Stimulated activated CD4-positive, alpha-beta T cell treated with anti-CD3 and anti-CD28 coated beads, Interleukin-15, amount 100 ng/mL, for 24 hours (primary cell): ENCODE data around the gene LRRC27.

Experiments used
- DNase-seq: peaks from one replicate; pipeline ENCODE4 v3.0.0-alpha.2; 2020

LRRC27 gene

DNA sequence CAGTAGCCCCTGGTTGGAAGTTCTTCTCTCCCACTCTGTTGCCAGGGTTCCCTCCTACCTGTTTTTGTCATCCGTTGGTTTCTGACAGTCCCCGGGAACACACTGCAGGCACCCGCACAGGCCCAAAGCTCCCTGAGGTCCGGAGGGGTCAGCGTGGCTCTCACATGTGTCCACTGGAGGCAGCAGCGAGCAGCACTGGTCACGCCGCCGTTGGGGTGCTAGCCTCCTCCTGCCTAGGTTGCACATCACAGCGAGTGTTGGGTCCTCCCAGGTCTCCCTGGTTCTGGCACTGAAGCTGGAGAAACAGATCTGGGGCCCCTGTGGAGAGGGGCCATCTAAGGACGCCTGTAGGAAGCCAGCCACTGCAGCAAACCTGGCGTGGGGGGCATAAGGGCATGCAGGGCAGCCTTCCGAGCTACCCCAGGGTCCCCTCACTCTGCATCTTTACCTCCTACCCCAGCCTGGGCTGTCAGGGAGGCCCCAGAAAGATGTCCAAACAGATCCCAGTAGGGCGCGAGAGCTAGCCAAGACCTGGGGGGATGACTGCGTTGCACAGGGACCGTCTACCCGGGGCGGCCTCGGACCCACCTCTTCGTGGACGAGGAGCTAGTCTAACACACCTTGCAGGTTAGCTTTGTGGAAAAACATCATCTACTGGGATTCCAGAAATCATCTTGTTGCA is 28.9 kb downstream of the LRRC27 start:
- DNase-seq = peak; percentile 63

DNA sequence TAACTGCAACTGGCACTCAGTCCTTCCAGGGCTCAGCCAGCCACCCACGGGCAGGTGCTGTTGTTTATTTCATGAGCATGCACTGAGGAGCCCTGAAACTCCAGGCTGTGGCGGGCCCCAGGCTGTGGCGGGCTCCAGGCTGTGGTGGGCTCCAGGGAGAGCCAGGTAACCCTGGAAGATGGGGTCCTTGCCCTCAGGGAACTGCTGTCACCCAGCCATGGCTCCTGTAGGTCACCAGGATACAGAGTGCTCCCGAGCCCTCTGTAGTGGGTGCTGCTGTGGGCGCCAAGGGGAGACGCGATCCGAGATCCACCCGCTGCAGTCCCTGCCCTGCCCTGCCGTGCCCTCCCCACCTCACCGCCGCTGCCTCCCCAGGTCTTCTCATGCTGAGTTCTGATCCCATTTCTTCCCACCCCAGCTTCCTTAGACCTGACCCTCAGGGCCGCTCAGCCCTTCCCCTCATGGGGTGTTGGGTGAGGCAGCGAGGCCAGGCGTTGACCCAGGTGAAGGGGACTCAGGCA is 29.6 kb downstream of the LRRC27 start:
- no peak for DNase-seq

DNA sequence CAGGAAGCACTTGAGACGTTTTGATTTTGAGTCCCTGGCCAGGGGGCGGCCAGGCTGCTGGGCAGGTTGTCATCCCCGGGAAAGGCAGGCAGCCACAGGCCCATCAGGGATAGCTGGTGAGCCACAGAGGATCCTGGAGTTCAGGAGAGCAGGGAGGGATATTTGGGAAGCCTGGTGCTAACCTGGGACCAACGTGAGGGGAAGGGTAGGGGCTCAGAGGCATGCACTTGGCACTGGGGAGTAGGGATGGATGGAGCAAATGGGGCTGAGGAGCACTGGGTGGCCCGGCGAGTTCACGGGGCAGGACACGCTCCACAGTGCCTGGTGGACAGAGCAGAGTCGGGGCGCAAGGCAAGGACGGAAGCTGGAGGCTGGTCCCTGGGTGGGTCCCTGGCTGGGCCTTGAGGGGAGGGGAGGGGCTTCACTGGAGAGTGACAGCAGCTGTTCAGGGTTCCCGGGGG is 30.2 kb downstream of the LRRC27 start:
- DNase-seq = no peak

DNA sequence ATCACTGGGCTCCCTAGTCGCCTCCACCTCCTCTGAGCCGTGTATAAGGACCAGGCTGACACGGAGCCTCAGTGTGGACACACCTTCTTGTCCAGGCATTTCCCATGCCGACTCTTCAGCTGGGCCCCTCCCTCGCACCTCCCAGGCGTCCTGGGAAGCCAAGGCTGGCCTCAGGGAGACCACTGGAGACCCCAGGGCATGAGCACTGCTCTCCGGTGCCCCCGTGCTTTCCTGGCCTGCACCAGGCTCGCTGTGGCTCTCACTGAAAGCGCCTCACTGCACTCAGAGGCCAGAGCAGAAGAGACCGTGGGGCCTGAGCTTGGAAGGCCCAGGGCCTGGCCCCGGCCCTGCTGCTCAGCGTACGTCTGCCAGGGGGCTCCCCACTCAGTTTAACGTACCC is 31.4 kb downstream of the LRRC27 start:
- no peak for DNase-seq

DNA sequence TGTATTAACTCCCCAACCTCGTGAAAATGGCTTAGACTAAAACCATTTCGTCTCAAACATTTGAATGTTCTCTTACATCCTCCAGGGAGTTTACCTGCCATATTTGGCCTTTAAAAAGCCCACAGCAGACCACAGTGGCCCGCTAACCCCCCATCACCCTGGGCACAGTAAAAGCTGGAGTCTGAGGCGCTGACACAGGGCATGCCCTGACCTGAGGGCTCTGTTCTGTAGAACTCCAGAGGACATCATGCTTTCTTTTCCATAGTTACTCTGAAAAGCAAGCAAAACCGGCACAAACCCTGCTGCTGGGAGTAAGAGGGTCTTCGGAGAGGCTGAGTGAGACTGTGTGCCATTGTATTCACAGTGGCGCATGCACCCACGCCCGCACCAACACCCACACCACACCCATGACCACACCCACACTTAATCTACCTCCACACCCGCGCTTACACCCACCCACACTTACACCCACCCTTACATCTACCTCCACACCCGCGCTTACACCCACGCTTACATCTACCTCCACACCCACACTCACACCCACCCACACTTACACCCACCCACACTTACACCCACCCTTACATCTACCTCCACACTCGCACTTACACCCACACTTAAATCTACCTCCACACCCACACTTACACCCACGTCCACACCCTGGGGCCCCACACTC is 32.1 kb downstream of the LRRC27 start:
- peak; percentile 38 for DNase-seq

DNA sequence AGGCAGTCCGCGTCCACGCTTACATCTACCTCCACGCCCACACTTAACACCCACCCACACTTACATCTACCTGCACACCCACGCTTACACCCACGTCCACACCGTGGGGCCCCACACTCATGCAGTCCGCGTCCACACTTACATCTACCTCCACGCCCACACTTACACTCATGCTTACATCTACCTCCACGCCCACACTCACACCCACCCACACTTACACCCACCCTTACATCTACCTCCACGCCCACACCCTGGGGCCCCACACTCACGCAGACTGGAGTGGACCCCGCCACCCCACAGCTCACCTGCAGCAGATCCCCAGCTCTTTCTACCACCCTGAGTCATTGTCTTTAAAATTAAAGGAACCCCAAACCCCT is 32.6 kb downstream of the LRRC27 start:
- DNase-seq = peak; percentile 91

DNA sequence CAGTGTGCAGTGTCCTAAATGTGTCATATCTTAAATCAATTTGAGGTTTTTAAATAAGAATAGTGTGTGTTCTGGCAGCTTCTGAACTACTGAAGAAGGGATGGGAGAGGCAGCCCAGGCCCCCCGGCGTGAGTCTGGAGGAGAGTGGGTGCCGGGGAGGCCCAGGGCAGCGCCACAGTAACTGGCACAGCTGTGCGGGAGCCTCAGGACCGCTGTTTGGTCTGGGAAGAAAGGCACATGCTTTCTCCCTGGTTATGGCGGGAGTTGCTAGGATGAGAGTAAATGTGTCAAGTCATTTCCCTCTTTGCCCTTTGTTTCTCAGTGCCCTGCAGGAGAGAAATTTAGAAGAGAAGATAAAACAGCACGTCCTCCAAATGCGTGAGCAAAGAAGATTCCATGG is 33.1 kb downstream of the LRRC27 start:
- no peak for DNase-seq

DNA sequence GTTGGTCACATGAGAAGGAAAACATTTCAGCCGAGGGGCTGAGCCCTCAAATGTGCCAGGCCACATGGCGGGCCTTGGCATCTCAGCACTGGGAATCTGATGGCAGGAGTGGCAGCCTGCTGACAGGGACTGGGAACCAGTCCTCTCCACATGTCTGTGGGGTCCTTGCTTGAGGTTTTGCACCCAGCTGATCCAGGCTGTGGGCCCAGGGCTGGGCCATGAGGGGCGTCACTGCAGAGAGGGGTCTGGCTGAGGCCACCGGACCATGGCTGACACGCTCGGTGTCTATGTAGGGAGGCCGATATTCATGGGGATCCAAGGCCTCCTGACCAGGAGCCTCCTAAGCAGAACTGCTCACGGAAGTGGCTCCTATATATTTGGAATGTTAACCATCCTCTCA is 34.0 kb downstream of the LRRC27 start:
- DNase-seq = no peak

DNA sequence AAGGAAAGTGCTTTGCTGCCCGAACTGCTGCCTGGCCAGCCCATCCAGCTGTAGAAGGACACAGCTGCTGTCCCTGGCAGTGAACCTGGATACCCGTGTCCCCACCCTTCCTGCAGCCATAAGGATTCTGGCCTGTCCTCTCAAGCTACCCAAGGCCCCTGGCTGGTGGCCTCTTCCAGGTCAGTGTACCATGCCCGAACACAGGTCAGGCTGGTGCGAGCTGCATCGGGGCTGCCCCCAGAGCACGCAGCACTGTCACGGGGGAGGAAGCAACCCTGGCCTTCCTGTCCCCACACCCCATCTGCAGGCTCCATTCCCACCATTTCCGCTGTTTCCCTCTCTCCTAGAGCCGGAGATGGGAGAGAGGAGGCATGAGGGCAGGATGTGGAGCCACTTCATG is 34.5 kb downstream of the LRRC27 start:
- no peak for DNase-seq

DNA sequence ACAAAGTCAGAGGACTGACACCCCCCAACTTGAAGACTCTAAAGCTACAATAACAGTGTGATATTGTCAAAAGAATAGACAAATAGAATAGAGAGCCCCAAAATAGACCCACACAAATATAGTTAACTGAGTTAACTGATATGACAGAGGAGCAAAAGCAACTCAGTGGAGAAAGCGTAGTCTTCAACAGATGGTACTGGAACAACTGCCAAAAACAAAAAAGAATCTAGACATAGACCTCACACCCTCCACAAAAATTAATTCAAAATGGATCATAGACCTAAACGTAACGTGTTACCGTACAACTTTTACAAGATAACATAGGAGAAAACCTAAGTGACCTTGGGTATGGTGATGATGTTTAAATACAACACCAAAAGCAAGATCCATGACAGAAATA is 36.4 kb downstream of the LRRC27 start:
- no peak for DNase-seq

DNA sequence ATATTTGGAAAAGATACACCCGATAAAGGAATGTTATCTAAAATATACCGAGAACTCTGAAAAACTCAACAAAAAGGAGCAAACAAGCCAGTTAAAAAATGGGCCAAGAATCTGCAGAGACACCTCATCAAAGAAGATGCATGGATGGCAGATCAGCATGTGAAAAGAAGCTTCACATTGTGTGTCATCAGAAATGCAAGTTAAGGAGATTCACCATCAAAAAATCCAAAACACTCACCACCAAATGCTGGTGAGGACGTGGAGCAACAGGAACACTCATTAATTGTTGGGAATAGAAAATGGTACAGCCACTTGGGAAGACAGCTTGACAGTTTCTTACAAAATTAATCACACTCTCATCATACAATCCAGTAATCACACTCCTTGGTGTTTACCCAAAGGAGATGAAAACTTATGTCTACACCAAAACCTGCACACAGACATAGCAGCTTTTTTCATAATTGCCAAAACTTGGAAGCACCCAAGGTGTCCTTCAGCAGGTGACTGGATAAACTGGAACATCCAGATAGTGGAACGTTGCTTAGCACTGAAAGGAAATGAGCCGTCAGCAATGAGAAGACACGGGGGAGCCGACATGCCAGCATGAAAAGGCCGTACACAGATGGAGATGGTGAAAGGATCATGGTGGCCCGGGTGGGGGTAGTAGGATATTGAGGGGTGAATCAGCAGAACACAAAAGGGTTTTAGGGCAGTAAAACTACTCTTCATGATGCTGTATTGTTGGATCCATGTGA is 37.1 kb downstream of the LRRC27 start:
- DNase-seq = no peak

DNA sequence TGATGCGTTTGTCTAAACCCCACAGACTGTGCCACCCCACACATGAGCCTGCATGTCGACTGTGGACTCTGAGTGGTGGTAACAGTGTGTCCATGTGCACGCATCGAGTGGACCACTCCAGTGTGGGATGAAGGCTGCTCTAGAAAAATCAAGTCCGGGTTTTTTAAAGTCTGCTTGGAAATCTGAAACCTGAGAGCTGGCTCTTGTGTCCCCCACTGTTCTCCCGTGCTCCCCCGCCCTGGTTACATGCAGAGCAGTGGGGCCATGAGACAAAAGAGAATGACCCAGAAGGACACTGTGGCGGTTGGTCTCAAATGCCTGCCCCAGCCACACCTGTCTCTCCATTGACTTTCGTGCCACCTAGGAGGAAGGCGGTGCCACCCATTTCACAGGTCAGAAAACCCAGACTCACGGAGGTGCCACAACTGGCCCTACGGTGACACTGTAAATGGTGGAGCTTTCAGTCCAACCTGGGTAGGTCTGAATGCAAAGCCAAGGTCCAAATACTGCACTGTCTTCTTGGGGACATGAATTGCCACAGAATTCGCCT is 37.7 kb downstream of the LRRC27 start:
- no peak for DNase-seq

DNA sequence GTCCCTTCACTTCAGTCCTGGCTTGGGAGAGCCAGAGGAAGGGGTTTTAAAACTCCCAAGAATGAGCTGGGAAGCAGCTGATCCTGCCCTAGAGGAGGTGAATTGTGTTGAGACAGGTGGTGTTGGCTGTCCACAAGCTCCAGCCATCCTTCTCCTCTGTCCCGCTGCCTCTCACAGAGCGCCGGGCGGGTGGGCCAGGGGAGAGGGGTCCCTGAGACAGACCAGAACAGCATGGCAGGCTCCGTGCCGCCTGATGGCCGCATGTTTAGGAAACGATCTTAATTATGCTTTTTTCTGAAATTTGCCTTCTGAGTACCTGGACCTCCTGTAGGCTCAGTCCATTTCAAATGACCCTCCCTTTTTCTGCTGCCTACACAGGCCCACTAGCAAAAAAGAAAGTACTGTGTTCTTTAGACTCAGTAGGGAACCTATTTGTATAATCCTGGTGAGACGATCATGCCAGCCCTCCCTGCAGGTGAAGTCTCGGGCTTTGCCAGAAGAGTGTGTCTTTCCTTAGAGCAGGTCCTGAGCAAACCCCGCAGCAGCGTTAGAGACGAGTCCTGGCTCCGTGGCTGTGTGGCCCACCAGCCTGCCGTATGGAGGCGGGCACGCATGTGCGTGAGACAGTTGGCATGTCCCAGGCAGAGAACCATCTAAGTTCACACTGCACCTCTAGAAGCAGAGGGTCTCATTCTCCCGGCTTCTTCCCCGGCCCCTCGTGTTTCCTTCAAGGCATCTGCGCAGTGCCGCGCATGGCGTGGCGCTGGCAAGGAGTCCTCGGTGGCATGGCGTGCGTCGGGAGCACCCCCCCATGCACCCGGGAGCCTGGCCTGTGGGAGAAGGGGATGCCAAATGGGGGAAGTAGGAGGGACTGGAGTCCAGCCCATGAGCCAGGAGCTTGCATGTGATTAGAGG is 38.7 kb downstream of the LRRC27 start:
- DNase-seq = no peak

DNA sequence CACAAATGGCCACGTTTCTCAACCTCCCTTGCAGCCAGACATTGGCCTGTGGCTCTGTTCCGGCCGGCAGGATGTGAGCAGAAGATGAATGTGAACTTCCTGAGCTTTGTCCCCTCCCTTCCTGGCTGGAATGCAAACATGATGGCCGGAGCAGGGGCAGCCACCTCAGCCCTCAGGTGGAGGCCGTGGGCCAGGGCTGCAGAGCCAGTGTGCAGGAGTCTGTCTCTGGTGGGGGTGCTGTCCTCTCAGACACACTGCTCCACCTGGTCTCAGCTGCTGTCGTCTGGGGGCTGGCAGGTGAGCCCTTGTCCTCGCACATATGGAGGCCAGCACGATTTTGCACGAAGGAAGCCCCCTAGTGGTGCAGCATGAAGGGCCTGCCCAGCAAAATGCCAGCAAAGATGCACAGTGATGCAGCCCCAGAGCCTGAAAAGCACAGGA is 39.7 kb downstream of the LRRC27 start:
- DNase-seq = peak; percentile 46

DNA sequence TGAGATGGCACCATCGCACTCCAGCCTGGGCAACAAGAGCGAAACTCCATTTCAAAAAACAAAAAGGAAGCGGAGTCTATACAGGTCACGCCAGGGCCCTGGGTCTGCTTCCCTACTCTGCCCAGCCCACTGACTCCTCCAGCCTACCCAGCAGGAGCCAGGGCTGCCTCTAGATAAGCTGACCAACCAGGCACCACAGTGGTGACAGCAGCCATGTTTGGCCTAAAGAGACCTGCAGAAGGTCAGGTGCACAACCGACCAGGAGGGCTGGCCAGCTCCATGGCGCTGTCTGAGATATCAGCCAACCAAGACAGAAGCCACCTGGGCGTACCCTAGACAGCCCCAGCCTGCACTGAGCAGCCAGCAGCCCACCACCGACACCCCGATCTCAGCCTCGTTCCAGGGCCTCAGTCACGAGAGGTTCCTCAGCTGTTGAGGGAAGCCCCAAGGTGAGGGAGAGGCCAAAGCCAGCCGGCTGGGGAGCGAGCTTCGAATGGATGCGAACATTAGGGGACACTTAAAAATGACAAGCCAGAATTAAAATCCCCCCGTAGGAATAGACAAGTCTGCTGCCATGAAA is 40.6 kb downstream of the LRRC27 start:
- DNase-seq = no peak

DNA sequence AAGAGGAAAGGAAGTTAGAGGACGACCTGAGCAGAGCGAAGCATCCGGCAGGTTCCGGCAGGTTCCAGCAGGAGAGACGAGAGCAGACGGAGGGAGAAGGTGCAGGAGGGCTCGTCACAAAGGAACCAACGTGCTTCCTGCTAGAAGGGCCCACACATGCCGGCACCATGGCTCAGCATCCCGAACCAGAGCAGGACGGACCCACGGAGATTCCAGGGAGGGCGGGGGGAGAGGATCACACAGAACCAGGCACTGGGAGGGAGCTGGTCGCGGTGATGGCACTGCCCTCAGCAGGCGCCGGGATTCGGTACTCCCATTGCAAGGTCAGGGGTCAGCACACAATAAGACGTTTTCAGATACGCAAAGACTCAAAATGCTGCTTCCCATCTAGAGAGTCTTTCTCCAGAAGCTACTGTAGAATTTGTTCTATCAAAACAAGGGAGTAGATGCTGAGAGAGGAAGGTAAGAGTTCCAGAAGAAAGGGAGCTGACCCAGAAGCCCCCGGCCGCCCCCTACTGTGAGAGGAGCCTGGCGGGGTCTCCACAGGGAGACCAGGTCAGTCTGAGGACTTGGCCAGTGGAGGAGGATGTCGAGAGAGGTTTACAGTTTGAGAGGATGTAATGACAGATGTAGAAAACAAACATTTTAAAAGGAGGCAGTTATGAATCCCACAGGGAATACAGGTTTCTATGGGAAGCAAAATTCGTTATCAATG is 41.4 kb downstream of the LRRC27 start:
- DNase-seq = no peak

DNA sequence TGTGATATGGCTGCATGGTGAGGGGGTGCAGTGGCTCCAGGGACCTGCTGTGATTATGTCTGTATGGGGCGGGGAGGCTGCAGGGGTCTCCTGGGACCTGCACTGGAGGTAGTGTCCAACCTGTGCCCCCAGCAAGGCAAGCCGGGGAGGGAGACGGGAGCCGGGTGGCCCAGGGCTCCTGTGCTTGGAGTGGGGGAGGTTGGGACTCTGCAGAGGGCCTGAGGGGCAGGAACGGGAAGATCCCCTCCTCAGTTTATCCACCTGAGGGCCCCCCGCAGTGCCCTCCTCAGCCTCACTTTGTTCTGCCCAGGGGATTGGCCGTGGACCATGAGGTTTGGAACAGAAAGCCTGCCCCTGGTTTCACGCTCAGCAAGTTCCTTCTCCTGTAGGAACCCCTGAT is 42.2 kb downstream of the LRRC27 start:
- no peak for DNase-seq

DNA sequence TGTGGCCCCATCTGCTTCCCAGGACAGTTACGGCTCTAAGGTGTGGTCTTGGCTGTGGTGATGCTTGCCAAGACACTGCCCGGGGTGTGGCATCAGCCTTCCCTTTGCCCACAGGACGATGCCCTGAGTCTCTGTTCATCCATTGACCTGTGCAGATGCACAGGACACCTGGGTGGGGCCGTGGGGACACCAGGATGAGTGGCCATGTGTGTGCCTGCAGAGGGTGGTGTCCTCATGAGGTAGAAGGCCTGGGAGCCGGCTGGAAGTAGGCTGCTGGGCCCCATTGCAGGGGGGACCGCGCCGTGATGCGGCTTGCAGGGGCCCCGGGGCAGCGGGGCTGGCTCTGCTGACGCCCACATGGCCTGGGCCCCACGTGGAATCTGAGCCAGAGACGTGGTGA is 42.6 kb downstream of the LRRC27 start:
- DNase-seq = no peak

DNA sequence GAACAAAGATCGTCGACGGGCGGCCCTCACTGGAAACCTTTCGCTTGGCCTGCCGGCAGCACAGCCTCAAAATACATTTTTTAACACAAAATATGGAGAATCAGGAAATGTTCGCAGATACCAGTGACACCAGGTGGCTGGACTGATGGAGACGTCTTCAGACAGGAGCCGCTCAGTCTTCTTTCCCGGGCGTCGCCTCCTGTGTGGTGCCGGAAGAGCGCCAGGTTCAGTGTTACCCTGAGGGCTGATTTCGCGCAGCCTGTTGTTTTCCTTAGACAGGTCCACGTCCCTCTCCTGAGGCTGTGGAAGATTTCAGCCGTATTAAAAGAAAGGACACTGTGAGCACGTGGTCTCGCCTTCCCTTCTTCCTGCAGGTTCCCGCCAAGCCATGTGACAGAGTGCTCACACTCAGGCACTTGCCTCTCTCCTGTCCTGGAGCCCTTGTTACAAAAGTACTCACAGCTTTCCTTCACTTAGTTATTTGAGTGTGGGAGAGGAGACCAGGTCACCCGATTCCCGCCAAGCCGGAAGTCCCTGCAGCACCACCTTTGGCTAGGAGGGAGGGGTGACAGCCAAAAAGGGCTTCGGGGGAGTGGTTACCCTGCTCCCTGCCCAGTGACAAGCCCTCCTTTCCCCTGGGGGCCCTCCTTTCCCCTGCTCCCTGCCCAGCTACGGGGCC is 43.3 kb downstream of the LRRC27 start:
- no peak for DNase-seq

DNA sequence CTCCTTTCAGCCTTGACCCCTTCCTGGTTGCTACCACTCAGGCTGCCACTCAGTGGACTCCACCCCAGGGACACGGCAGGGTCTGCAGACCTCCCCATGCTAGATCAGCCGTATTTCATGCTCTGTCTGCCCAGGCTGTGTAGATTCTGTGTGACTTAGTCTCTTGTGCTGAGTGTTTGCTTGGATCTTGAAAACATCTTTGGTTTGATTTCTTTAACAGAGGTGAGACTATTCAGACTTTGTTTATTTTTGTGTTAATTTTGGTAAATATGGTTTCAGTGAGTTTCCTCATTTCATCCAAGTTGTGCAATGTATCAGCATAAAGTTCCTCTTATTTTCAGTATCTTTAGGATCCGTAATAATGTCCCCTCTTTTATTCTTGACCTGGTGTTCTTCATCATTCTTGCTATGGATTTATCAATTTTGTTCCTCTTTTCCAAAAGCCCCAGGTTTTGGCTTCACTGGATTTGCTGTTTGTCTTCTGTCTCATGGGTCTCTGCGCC is 43.9 kb downstream of the LRRC27 start:
- no peak for DNase-seq
